ENCODE measurements around the gene LAMA2. TPM values are rescaled to one million over a fixed set of nuclear protein-coding genes. Genes with fewer than 3 reads are reported as not detected.

The LAMA2 gene
- total RNA-seq, 1 experiment from 2014 or later: 0.02 TPM

- H3K36me3 ChIP-seq (ENCODE audit: control insufficient read depth, insufficient read depth, low read length): no peaks in the 10 kb centered on the region
- H3K4me1 ChIP-seq: peaks cover 5% of the 10 kb centered on the region; the same call in 1 of the 2 replicates
- H3K27me3 ChIP-seq (replicated peaks; ENCODE audit: control insufficient read depth, insufficient read depth, low read length): no peaks in the 10 kb centered on the region
- no peaks in the 10 kb centered on the region for H3K9me3 ChIP-seq
- CTCF ChIA-PET: interaction anchor here (1.0 kb wide), 1 partner anchor 156 kb away, joined by 3 read pairs; no protein-coding TSS in a partner anchor
- H3K27ac Mint-ChIP-seq (ENCODE audit: unreplicated experiment): no peak overlapping the region
- intact Hi-C loops (cut with micrococcal nuclease; ENCODE audit: unreplicated experiment): loop anchor here (1.0 to 5.0 kb wide), 2 partner anchors 562 to 642 kb away; no protein-coding TSS in a partner anchor
- H3K27me3 Mint-ChIP-seq (ENCODE audit: insufficient read depth, unreplicated experiment): peaks cover 4% of the 10 kb centered on the region
- no peaks in the 10 kb centered on the region for H3K9me3 Mint-ChIP-seq (ENCODE audit: unreplicated experiment)
- H3K4me1 Mint-ChIP-seq (ENCODE audit: low read depth, unreplicated experiment): no peaks in the 10 kb centered on the region
- no peak overlapping the region for H3K4me3 Mint-ChIP-seq (ENCODE audit: unreplicated experiment)
- H3K4me3 ChIP-seq (ENCODE audit: low read depth, low read length): no peak overlapping the region
- H3K36me3 Mint-ChIP-seq (ENCODE audit: insufficient read depth, unreplicated experiment): no peaks in the 10 kb centered on the region
- DNase-seq: no peak
- no TSS peak for BruUV-seq (replicated peaks)
- POLR2A ChIA-PET: no interaction called here
- TF ChIP-seq, protein P1, sequence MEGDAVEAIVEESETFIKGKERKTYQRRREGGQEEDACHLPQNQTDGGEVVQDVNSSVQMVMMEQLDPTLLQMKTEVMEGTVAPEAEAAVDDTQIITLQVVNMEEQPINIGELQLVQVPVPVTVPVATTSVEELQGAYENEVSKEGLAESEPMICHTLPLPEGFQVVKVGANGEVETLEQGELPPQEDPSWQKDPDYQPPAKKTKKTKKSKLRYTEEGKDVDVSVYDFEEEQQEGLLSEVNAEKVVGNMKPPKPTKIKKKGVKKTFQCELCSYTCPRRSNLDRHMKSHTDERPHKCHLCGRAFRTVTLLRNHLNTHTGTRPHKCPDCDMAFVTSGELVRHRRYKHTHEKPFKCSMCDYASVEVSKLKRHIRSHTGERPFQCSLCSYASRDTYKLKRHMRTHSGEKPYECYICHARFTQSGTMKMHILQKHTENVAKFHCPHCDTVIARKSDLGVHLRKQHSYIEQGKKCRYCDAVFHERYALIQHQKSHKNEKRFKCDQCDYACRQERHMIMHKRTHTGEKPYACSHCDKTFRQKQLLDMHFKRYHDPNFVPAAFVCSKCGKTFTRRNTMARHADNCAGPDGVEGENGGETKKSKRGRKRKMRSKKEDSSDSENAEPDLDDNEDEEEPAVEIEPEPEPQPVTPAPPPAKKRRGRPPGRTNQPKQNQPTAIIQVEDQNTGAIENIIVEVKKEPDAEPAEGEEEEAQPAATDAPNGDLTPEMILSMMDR (IDR thresholded peaks at IDR 0.05; ENCODE audit: insufficient read depth in 1 of 2, low read depth in 1 of 2, low read length in 1 of 2, severe bottlenecking in 1 of 2, unreplicated experiment in 1 of 2): no peak
These were observed 486.8 kb downstream of the LAMA2 start for GRCh38 chr6:129369737-129370136.

DNA sequence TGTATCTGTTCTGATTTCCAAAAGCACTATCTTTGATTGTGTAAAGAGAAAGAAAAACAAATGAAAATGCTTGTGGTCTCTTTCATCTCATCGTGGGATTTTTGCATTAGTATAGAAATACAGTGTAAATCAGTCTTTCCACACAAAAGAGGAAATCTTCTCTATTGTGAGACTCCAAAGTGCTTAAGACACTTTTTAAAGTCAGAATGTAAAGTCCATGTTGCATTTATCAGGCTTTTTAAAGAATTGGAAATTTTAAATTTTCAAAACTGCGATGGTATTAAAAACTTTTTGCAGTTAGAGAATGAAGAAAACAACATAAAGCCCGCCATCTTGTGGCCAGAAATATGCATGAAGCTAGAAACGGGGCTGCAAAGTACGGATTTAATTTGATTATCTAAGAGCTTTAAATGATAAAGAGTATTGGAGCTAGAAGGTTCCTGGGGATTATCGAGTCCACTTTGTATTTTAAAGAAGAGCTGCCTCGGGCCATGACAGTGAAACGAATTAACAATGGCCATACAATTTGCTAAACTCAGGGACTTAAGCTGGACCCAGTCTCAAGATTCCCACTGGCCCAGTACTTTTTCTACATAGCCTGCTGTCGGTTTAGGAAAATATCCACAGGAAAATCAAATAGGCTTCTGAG lies 487.5 kb downstream of the LAMA2 start:
- DNase-seq: peak in 1 of 2 experiments; percentile 24
- H3K4me3 ChIP-seq (ENCODE audit: low read depth, low read length): no peak overlapping the region
- Mint-ChIP-seq H3K4me3 (ENCODE audit: unreplicated experiment) (no peak overlapping the region), H3K27me3 (ENCODE audit: insufficient read depth, unreplicated experiment) (peaks cover 4% of the 10 kb centered on the region), H3K27ac (ENCODE audit: unreplicated experiment) (no peak overlapping the region), H3K36me3 (ENCODE audit: insufficient read depth, unreplicated experiment) (no peaks in the 10 kb centered on the region), H3K4me1 (ENCODE audit: low read depth, unreplicated experiment) (no peaks in the 10 kb centered on the region), H3K9me3 (ENCODE audit: unreplicated experiment) (no peaks in the 10 kb centered on the region)
- no peaks in the 10 kb centered on the region for H3K27me3 ChIP-seq (replicated peaks; ENCODE audit: control insufficient read depth, insufficient read depth, low read length)
- ChIA-PET POLR2A (no interaction called here), CTCF (interaction anchor here (0.6 to 1.0 kb wide), 2 partner anchors 28 to 156 kb away, joined by 3 to 6 read pairs; no protein-coding TSS in a partner anchor)
- intact Hi-C loops (cut with micrococcal nuclease; ENCODE audit: unreplicated experiment): loop anchor here (1.0 to 5.0 kb wide), 2 partner anchors 563 to 643 kb away; no protein-coding TSS in a partner anchor
- peaks cover 5% of the 10 kb centered on the region; the same call in 1 of the 2 replicates for H3K4me1 ChIP-seq
- no peaks in the 10 kb centered on the region for H3K36me3 ChIP-seq (ENCODE audit: control insufficient read depth, insufficient read depth, low read length)
- BruUV-seq (replicated peaks): no TSS peak
- TF ChIP-seq, protein P1 (IDR thresholded peaks at IDR 0.05; ENCODE audit: insufficient read depth in 1 of 2, low read depth in 1 of 2, low read length in 1 of 2, severe bottlenecking in 1 of 2, unreplicated experiment in 1 of 2): peak; percentile 40 to 62
- H3K9me3 ChIP-seq: no peaks in the 10 kb centered on the region

DNA sequence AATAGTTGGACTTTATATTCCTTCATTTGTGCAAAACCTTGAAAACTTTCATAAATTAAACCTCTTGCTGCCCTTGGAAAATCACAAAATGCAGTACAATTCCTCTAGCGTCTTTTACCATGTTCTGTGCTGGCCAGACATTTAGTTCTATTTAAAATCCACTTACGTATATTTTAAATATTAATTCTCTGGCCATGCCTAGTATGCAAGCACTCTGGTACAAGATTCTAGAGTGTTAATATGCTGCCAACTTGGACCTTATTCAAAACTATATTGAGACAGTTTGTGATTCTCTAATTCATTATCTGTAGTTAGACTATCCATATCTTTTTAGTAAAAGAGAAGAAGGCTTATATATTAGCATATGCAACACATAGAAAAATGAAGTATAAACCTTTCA lies 498.9 kb downstream of the LAMA2 start:
- H3K36me3 ChIP-seq (ENCODE audit: control insufficient read depth, insufficient read depth, low read length): no peaks in the 10 kb centered on the region
- ChIA-PET POLR2A (no interaction called here), CTCF (no interaction called here)
- DNase-seq: no peak
- Mint-ChIP-seq H3K27me3 (ENCODE audit: insufficient read depth, unreplicated experiment) (peaks cover 11% of the 10 kb centered on the region), H3K9me3 (ENCODE audit: unreplicated experiment) (no peaks in the 10 kb centered on the region), H3K4me3 (ENCODE audit: unreplicated experiment) (no peak overlapping the region), H3K4me1 (ENCODE audit: low read depth, unreplicated experiment) (no peaks in the 10 kb centered on the region), H3K27ac (ENCODE audit: unreplicated experiment) (no peak overlapping the region), H3K36me3 (ENCODE audit: insufficient read depth, unreplicated experiment) (no peaks in the 10 kb centered on the region)
- BruUV-seq (replicated peaks): no TSS peak
- H3K9me3 ChIP-seq: no peaks in the 10 kb centered on the region
- H3K4me3 ChIP-seq (ENCODE audit: low read depth, low read length): no peak overlapping the region
- intact Hi-C loops (cut with micrococcal nuclease; ENCODE audit: unreplicated experiment): no loop called here
- no peaks in the 10 kb centered on the region for H3K4me1 ChIP-seq
- TF ChIP-seq, protein P1 (IDR thresholded peaks at IDR 0.05; ENCODE audit: insufficient read depth in 1 of 2, low read depth in 1 of 2, low read length in 1 of 2, severe bottlenecking in 1 of 2, unreplicated experiment in 1 of 2): no peak
- H3K27me3 ChIP-seq (replicated peaks; ENCODE audit: control insufficient read depth, insufficient read depth, low read length): no peaks in the 10 kb centered on the region
